Mesangial cell (primary cell): ENCODE data around the gene SLCO1A2. TPM values are rescaled to one million over a fixed set of nuclear protein-coding genes. Genes with fewer than 3 reads are reported as not detected.

Source experiments
- total RNA-seq: library from RNA; depleted of rRNA; stranded (reverse); fragments of >200 nt; gene quantifications from 2 replicates; pipeline ENCODE4 v1.2.3, GENCODE V29; 2015

The SLCO1A2 gene
- total RNA-seq = not detected in 2 replicates

GRCh38 chr12:21334771-21335325 lies at the start of gene SLCO1A2:
SLCO1A2 (minus strand) TSS chr12:21334917; CDS start chr12:21334647, 270 bp downstream.

GRCh38 chr12:21372602-21373001 lies 37.9 kb upstream of the SLCO1A2 start, which contains the start of gene IAPP:
IAPP (plus strand) TSS chr12:21372902; CDS start chr12:21373352, 450 bp downstream.

Other genes starting within 250 kb of the SLCO1A2 start
- not detected in 2 replicates for gene SLCO1B1, start 203.7 kb downstream of the SLCO1A2 start, total RNA-seq
- gene IAPP, start 38.0 kb upstream of the SLCO1A2 start, total RNA-seq = not detected in 2 replicates
- 4.1 and 7.7 TPM in 2 replicates for gene PYROXD1, start 102.7 kb upstream of the SLCO1A2 start, total RNA-seq
- 34.4 and 40.6 TPM in 2 replicates for gene RECQL, start 166.7 kb upstream of the SLCO1A2 start, total RNA-seq
- 16.4 and 21.3 TPM in 2 replicates for gene GOLT1B, start 166.9 kb upstream of the SLCO1A2 start, total RNA-seq
- 3.3 and 6.5 TPM in 2 replicates for gene SPX, start 191.4 kb upstream of the SLCO1A2 start, total RNA-seq